Measurements from ENCODE around the gene SLC22A23.

The SLC22A23 gene

GRCh38 chr6:3331494-3331893, 125.4 kb downstream of the SLC22A23 start:
- DNase-seq (ENCODE audit: low spot score) = no peak
- H3K27ac ChIP-seq = no peak overlapping the region
- CTCF ChIA-PET = interaction anchor here (0.6 kb wide), 1 partner anchor 320 kb away, joined by 3 read pairs; no protein-coding TSS in a partner anchor
- POLR2A ChIA-PET (ENCODE audit: low non-redundant PET) = no interaction called here
- TF ChIP-seq CTCF (conservative IDR thresholded peaks at IDR 0.05; ENCODE audit: low read depth) = no peak

- peak overlapping the region; percentile 34 for H3K27ac ChIP-seq
- no peak for DNase-seq (ENCODE audit: low spot score)
- no peak for TF ChIP-seq CTCF (conservative IDR thresholded peaks at IDR 0.05; ENCODE audit: low read depth)
- ChIA-PET CTCF (interaction anchor here (0.6 kb wide), 1 partner anchor 343 kb away, joined by 3 read pairs; no protein-coding TSS in a partner anchor), POLR2A (ENCODE audit: low non-redundant PET) (interaction anchor here (0.6 kb wide), 1 partner anchor 10 kb away, joined by 3 read pairs; no protein-coding TSS in a partner anchor)
Observed at GRCh38 chr6:3330199-3330598, 126.7 kb downstream of the SLC22A23 start.

GRCh38 chr6:3329393-3330051, 127.3 kb downstream of the SLC22A23 start:
- ChIA-PET POLR2A (ENCODE audit: low non-redundant PET) (interaction anchor here (0.6 kb wide), 1 partner anchor 10 kb away, joined by 3 read pairs; no protein-coding TSS in a partner anchor), CTCF (no interaction called here)
- no peak for TF ChIP-seq CTCF (conservative IDR thresholded peaks at IDR 0.05; ENCODE audit: low read depth)
- DNase-seq (ENCODE audit: low spot score) = no peak
- H3K27ac ChIP-seq = peak overlapping the region; percentile 34

GRCh38 chr6:3328796-3329195, 128.1 kb downstream of the SLC22A23 start:
- TF ChIP-seq CTCF (conservative IDR thresholded peaks at IDR 0.05; ENCODE audit: low read depth) = no peak
- ChIA-PET POLR2A (ENCODE audit: low non-redundant PET) (no interaction called here), CTCF (no interaction called here)
- no peak overlapping the region for H3K27ac ChIP-seq
- no peak for DNase-seq (ENCODE audit: low spot score)

DNA sequence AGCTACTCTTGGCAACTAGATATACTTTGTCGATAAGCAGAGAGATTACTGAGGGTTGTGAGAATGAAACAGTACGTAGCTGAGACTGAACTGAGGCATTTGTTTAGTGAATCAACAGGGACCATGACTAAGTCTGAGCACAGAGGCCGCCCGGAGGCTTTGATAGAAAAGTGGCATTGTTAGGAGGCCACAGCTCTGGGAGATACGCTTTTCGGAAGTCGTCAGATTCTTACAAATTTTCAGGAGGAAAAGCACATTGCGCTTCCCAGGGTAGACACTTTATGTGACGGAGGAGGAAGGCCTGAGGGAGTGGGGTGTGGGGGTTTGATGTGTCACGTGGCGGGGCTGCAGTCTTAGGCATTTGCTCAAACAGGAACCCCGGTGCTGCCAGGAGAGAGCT, 128.7 kb downstream of the SLC22A23 start:
- no peak for DNase-seq (ENCODE audit: low spot score)
- ChIA-PET CTCF (no interaction called here), POLR2A (ENCODE audit: low non-redundant PET) (no interaction called here)
- no peak for TF ChIP-seq CTCF (conservative IDR thresholded peaks at IDR 0.05; ENCODE audit: low read depth)
- no peak overlapping the region for H3K27ac ChIP-seq

GRCh38 chr6:3327403-3327802, 129.4 kb downstream of the SLC22A23 start:
- no peak overlapping the region for H3K27ac ChIP-seq
- CTCF ChIA-PET = no interaction called here
- POLR2A ChIA-PET (ENCODE audit: low non-redundant PET) = no interaction called here
- DNase-seq (ENCODE audit: low spot score) = no peak
- TF ChIP-seq CTCF (conservative IDR thresholded peaks at IDR 0.05; ENCODE audit: low read depth) = no peak
